HepG2 (cell line): Measurements from ENCODE around the gene HNRNPH3. TPM values are rescaled to one million over a fixed set of nuclear protein-coding genes. Genes with fewer than 3 reads are reported as not detected.

Experiments used
- ATAC-seq: fragments of 200-7000 bp; cut with Tn5 transposase; 3 replicates; pipeline ENCODE4 v1.9.1; 2020; ENCODE audit warnings: mild to moderate bottlenecking, moderate library complexity
- BruUV-seq: library from RNA; stranded (reverse); fragments of 400-500 nt; replicated peaks from 2 replicates; lab custom pipeline; 2021; lab: Mats Ljungman, UMichigan
- CTCF ChIA-PET: fragments of 300-600 bp; formaldehyde crosslinking; extraction: SDS; loops from one replicate; lab custom pipeline; 2021; ENCODE audit warnings: low total read pairs, inconsistent platforms, low intra/inter-chr PET ratio; lab: Yijun Ruan, JAX
- POLR2A ChIA-PET: fragments of 350-600 bp; sonication (Branson Sonifier 250); formaldehyde crosslinking; loops from one replicate; lab custom pipeline; 2020; ENCODE audit warnings: antibody characterized with exemption, inconsistent platforms; lab: Yijun Ruan, JAX
- DNase-seq: peaks from one replicate; pipeline ENCODE4 v3.0.0-alpha.2; 2015; ENCODE audit warnings: low spot score
- FAIRE-seq: peaks from 3 replicates; lab custom pipeline; 2011; peaks lifted over from hg19 to GRCh38; lab: Jason Lieb, UNC
- H2AFZ ChIP-seq: one replicate; pipeline ENCODE4 v1.6.1; 2011; ENCODE audit warnings: low read length, inconsistent platforms
- H3K27ac ChIP-seq: fragments of 300-600 bp; 3 replicates; pipeline ENCODE4 v1.8.0; 2011; ENCODE audit warnings: mixed run types, mild to moderate bottlenecking, mixed read lengths, low read length, inconsistent platforms; ENCODE audit not compliant: insufficient read depth; ENCODE audit errors: extremely low read length
- H3K27me3 ChIP-seq, 2 experiments: fragments of 200-600 bp in 1 of 2; 2 replicates in 1 of 2; 3 replicates in 1 of 2; pipeline versions ENCODE4 v1.6.0 to v1.8.0; 2011; ENCODE audit warnings: low read length in 2 of 2, mild to moderate bottlenecking in 2 of 2, moderate library complexity in 2 of 2, inconsistent platforms in 1 of 2; ENCODE audit not compliant: insufficient read depth in 2 of 2, control insufficient read depth in 1 of 2
- H3K36me3 ChIP-seq, 2 experiments: fragments of 200-600 bp in 1 of 2; replicated peaks in 1 of 2; 2 replicates in 1 of 2; 3 replicates in 1 of 2; pipeline versions ENCODE4 v1.5.1 to v1.8.0; 2011; ENCODE audit warnings: low read length in 2 of 2, inconsistent platforms in 1 of 2; ENCODE audit not compliant: insufficient read depth in 2 of 2, control insufficient read depth in 1 of 2
- H3K4me1 ChIP-seq: 2 replicates; pipeline ENCODE4 v1.5.1; 2012; ENCODE audit warnings: low read length, inconsistent platforms; ENCODE audit not compliant: insufficient read depth
- H3K4me2 ChIP-seq: 2 replicates; pipeline ENCODE4 v1.6.0; 2011; ENCODE audit warnings: low read depth, low read length, inconsistent platforms
- H3K4me3 ChIP-seq, 3 experiments: fragments of 200-600 bp in 1 of 3; sonication (generic), shearing (Covaris generic) in 1 of 3; replicated peaks in 1 of 3; 2 replicates each; pipeline ENCODE4 v1.5.1; 2011 to 2016; ENCODE audit warnings: low read length in 3 of 3, inconsistent platforms in 2 of 3, low read depth in 2 of 3, mild to moderate bottlenecking in 2 of 3, control low read depth in 1 of 3, mixed read lengths in 1 of 3; ENCODE audit not compliant: insufficient read depth in 1 of 3
- H3K79me2 ChIP-seq: one replicate; pipeline ENCODE4 v1.6.1; 2011; ENCODE audit warnings: low read length, inconsistent platforms; ENCODE audit not compliant: insufficient read depth
- H3K9ac ChIP-seq: 2 replicates; pipeline ENCODE4 v1.6.0; 2011; ENCODE audit warnings: mild to moderate bottlenecking, low read depth, low read length, inconsistent platforms; ENCODE audit not compliant: insufficient read depth
- H3K9me3 ChIP-seq: 2 replicates; pipeline ENCODE4 v1.5.1; 2012; ENCODE audit warnings: mild to moderate bottlenecking, low read length
- H4K20me1 ChIP-seq: 2 replicates; pipeline ENCODE4 v1.6.0; 2011; ENCODE audit warnings: inconsistent platforms, mild to moderate bottlenecking, low read length, moderate library complexity; ENCODE audit not compliant: insufficient read depth
- CBX1 ChIP-seq: IDR thresholded peaks from one replicate; pipeline ENCODE4 v1.6.1; 2016; ENCODE audit warnings: antibody characterized with exemption, low read depth
- CREB1 ChIP-seq, 2 experiments: fragments of 450-650 bp in 1 of 2; IDR thresholded peaks; 2 replicates each; pipeline ENCODE4 v1.6.1; 2016 to 2017; ENCODE audit warnings: control low read depth in 1 of 2, mild to moderate bottlenecking in 1 of 2, missing compliant biosample characterization in 1 of 2, missing genetic modification characterization in 1 of 2
- GPN1 ChIP-seq: sonication (generic); formaldehyde crosslinking; IDR thresholded peaks from 2 replicates; pipeline ENCODE4 v1.5.1; 2020; ENCODE audit warnings: missing genetic modification reagents, borderline replicate concordance
- ZMYM4 ChIP-seq: sonication (generic); formaldehyde crosslinking; IDR thresholded peaks from 2 replicates; pipeline ENCODE4 v1.8.1; 2023; ENCODE audit warnings: mild to moderate bottlenecking, missing genetic modification reagents
- ZNF17 ChIP-seq: sonication (generic); formaldehyde crosslinking; IDR thresholded peaks from 2 replicates; pipeline ENCODE4 v1.5.0; 2020; ENCODE audit warnings: mild to moderate bottlenecking, missing genetic modification reagents
- ZNF337 ChIP-seq: sonication (generic); formaldehyde crosslinking; IDR thresholded peaks from 2 replicates; pipeline ENCODE4 v1.5.1; 2020; ENCODE audit warnings: missing genetic modification reagents, low read depth, mild to moderate bottlenecking, borderline replicate concordance
- WGBS: methylation state at CpG from one replicate; pipeline ENCODE4 v1.1.6; 2017; ENCODE audit warnings: low lambda C conversion rate; 5-methylcytosine and 5-hydroxymethylcytosine counted together
- in situ Hi-C: cut with HindIII; loops from 2 replicates; pipeline ENCODE4 v1.10.0; 2017; ENCODE audit warnings: low pct_unique_long_range_greater_than_20kb; ENCODE audit not compliant: extremely low pct_ligation_motif_present
- intact Hi-C: fragments of 100-400 bp; cut with micrococcal nuclease; formaldehyde crosslinking; loops from one replicate; pipeline ENCODE4 v1.10.0; 2022; ENCODE audit not compliant: unreplicated experiment
- polyA plus RNA-seq, 8 experiments: library from polyadenylated mRNA; depleted of rRNA in 3 of 8; stranded (reverse) in 7 of 8; unstranded in 1 of 8; fragments of >200 nt; fragmentation: Illumina TruSeq in 4 of 8; extraction: Trizol in 4 of 8; gene quantifications; 2 replicates each; pipeline versions ENCODE4 v1.2.1 to v1.2.3, GENCODE V29; 2011 to 2016; ENCODE audit warnings: low read depth in 4 of 8, missing spikeins in 1 of 8, mixed read lengths in 1 of 8; ENCODE audit not compliant: insufficient read depth in 1 of 8
- total RNA-seq, 5 experiments: library from RNA; depleted of rRNA; stranded (reverse); fragments of >200 nt; fragmentation: Illumina TruSeq; extraction: Trizol; gene quantifications; 2 replicates each; pipeline ENCODE4 v1.2.3, GENCODE V29; 2016; ENCODE audit warnings: low read depth in 1 of 5
- TF ChIP-seq, protein P1 (sequence below): sonication (generic); formaldehyde crosslinking; IDR thresholded peaks from 2 replicates; pipeline ENCODE4 v1.5.1; 2020; ENCODE audit warnings: missing genetic modification reagents, mild to moderate bottlenecking, borderline replicate concordance
- TF ChIP-seq, protein P2 (sequence below): sonication (generic); formaldehyde crosslinking; IDR thresholded peaks from 2 replicates; pipeline ENCODE4 v1.8.1; 2023; ENCODE audit warnings: mild to moderate bottlenecking, moderate library complexity, missing genetic modification reagents
- TF ChIP-seq, protein P3 (sequence below): sonication (generic); formaldehyde crosslinking; IDR thresholded peaks from 2 replicates; pipeline ENCODE4 v1.8.0; 2022; ENCODE audit warnings: mild to moderate bottlenecking, missing genetic modification reagents, moderate library complexity

Gene HNRNPH3
- total and polyA plus RNA-seq, 2 of the 13 experiments (the other 11 are each of a cell fraction or from before 2014, with no cell fraction given), result 46.0 to 47.7 TPM

DNA sequence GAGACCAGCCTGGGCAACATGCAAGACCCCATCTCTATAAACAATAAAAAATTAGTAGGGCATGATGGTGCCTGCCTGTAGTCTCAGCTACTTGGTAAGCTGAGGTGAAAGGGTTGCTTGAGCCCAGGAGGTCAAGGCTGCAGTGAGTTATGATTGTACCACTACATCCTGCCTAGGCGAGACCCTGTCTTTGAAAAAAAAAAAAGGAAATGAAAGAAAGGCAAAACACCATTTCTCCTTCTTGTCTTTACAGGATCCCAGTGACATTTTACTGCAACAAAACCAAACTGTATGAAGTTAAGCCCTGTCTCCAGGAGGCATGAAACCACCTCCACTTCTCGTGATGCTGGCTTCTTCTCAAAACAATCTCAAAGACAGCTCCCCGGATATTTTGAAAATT is 30.7 kb downstream of the HNRNPH3 start:
- no peaks in the 10 kb centered on the region for H3K27me3 ChIP-seq
- DNase-seq (no peak), ATAC-seq (no peak), FAIRE-seq (no peak)
- no peak overlapping the region for H3K27ac ChIP-seq
- 98% methylated on average over 3 of the region's 3 CpGs for WGBS
- no peak for TF ChIP-seq CREB1 (IDR thresholded peaks at IDR 0.05)
- no peak for TF ChIP-seq CREB1 (CRISPR knock-in tag; IDR thresholded peaks at IDR 0.05)
- TF ChIP-seq, protein P1, sequence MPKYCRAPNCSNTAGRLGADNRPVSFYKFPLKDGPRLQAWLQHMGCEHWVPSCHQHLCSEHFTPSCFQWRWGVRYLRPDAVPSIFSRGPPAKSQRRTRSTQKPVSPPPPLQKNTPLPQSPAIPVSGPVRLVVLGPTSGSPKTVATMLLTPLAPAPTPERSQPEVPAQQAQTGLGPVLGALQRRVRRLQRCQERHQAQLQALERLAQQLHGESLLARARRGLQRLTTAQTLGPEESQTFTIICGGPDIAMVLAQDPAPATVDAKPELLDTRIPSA (CRISPR knock-in tag), result no peak
- no peak for TF ChIP-seq GPN1 (CRISPR knock-in tag)
- TF ChIP-seq ZMYM4 (CRISPR knock-in tag), result no peak
- no peak for TF ChIP-seq ZNF17 (CRISPR knock-in tag)
- TF ChIP-seq, protein P2, sequence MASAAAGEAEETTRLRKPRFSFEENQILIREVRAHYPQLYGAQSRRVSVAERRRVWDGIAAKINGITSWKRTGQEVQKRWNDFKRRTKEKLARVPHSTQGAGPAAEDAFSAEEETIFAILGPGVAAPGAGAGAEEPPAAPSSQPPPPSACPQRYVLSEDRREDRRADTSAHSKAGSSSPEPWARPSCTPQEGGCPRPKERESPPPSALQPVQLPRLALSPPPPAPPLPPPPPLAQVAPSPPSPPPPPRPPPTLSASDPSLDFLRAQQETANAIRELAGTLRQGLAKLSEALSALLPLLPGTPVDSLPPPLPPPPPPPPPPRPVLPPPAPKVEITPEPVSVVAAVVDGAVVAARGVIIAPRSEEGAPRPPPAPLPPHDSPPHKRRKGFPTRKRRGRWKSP, result no peak
- TF ChIP-seq CBX1, result no peak
- TF ChIP-seq, protein P3, sequence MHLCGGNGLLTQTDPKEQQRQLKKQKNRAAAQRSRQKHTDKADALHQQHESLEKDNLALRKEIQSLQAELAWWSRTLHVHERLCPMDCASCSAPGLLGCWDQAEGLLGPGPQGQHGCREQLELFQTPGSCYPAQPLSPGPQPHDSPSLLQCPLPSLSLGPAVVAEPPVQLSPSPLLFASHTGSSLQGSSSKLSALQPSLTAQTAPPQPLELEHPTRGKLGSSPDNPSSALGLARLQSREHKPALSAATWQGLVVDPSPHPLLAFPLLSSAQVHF (CRISPR knock-in tag), result no peak
- no peak for TF ChIP-seq ZNF337 (CRISPR knock-in tag)
- H4K20me1 ChIP-seq, result no peaks in the 10 kb centered on the region
- no peak overlapping the region for H2AFZ ChIP-seq
- H3K4me3 ChIP-seq, result no peak overlapping the region
- peaks cover 4% of the 10 kb centered on the region; the same call in 1 of the 2 replicates for H3K4me1 ChIP-seq
- peaks cover 4 to 25% of the 10 kb centered on the region in 2 experiments; a peak in 3 of 5 replicates for H3K36me3 ChIP-seq
- POLR2A ChIA-PET, result no interaction called here
- H3K9me3 ChIP-seq, result no peaks in the 10 kb centered on the region
- H3K9ac ChIP-seq, result no peak overlapping the region
- H3K4me2 ChIP-seq, result no peak overlapping the region
- CTCF ChIA-PET, result no interaction called here
- in situ Hi-C loops, result no loop called here
- H3K79me2 ChIP-seq, result no peaks in the 10 kb centered on the region
- no TSS peak for BruUV-seq
- intact Hi-C loops, result no loop called here
